Suprapubic skin (tissue), 4 donors: ENCODE results near the gene USHBP1.

Source experiments
- EP300 ChIP-seq: sonication (generic); formaldehyde crosslinking; IDR thresholded peaks from one replicate; pipeline ENCODE4 v1.6.1; 2017; ENCODE audit warnings: antibody characterized with exemption
- POLR2A ChIP-seq, 2 donors: fragments of 450-650 bp; IDR thresholded peaks; one replicate each; pipeline ENCODE4 v1.6.1; 2017; ENCODE audit warnings: antibody characterized with exemption in 2 of 2, mild to moderate bottlenecking in 2 of 2, moderate library complexity in 2 of 2
- POLR2AphosphoS5 ChIP-seq, 3 donors: sonication (generic); formaldehyde crosslinking; IDR thresholded peaks; one replicate each; pipeline ENCODE4 v1.6.1; 2017; ENCODE audit warnings: antibody characterized with exemption in 3 of 3
- TF ChIP-seq, protein P1 (sequence below), 2 donors: fragments of 200-600 bp in 1 of 2; fragments of 450-650 bp in 1 of 2; sonication (generic) in 1 of 2; IDR thresholded peaks; one replicate each; pipeline ENCODE4 v1.5.1; 2016 to 2019; ENCODE audit warnings: antibody characterized with exemption in 2 of 2, mild to moderate bottlenecking in 1 of 2, moderate library complexity in 1 of 2

DNA sequence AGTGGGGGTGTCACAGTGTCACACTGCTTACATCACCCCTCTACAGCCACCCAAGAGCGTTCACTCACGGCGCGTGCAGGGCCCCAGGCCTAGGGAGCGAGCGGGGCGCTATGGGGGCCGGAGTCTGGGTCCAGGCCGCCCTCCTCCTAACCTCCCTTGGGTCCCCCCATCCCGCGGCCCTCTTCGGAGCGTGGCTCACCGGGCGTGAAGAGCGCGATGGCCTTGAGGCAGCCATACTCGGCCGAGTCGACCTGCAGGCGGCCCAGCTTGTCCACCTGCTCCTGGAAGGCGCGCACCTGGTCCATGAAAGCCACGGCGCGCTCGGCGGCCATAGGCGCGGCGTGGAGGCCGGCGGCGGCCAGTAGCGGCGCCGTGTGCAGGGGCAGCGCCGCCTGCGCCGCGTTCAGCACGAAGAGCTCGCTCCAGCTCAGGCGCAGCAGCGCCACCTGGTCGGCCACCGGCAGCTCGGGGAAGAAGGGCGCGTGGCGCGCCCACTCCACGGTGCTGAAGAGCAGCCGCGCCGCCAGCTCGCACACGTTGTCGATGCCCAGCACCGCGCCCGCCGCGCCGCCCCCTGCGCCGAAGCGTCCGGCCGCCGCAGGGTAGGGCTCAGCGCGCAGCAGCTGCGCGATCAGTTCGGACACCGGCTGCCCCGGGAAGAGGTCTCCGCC, 29.1 kb downstream of the USHBP1 start:
- TF ChIP-seq, protein P1, sequence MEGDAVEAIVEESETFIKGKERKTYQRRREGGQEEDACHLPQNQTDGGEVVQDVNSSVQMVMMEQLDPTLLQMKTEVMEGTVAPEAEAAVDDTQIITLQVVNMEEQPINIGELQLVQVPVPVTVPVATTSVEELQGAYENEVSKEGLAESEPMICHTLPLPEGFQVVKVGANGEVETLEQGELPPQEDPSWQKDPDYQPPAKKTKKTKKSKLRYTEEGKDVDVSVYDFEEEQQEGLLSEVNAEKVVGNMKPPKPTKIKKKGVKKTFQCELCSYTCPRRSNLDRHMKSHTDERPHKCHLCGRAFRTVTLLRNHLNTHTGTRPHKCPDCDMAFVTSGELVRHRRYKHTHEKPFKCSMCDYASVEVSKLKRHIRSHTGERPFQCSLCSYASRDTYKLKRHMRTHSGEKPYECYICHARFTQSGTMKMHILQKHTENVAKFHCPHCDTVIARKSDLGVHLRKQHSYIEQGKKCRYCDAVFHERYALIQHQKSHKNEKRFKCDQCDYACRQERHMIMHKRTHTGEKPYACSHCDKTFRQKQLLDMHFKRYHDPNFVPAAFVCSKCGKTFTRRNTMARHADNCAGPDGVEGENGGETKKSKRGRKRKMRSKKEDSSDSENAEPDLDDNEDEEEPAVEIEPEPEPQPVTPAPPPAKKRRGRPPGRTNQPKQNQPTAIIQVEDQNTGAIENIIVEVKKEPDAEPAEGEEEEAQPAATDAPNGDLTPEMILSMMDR (IDR thresholded peaks at IDR 0.05), result peak; percentile 19 to 62
- no peak for TF ChIP-seq POLR2A (IDR thresholded peaks at IDR 0.05)
- TF ChIP-seq POLR2AphosphoS5 (IDR thresholded peaks at IDR 0.05), result no peak
- TF ChIP-seq EP300, result no peak
